Right ventricle myocardium superior (tissue), 1 donor: Measurements from ENCODE around the gene UBE3C. TPM values are rescaled to one million over a fixed set of nuclear protein-coding genes. Genes with fewer than 3 reads are reported as not detected.
A peak's percentile ranks its signal among the peaks of the same experiment; 100 is the strongest.
"Not testable (repeated sequence)": the region's sequence is repeated elsewhere in the genome, so short reads cannot be mapped to it uniquely, and the experiment has no call there.

Source experiments
- ATAC-seq: fragments of 200-7000 bp; cut with Tn5 transposase; one replicate; pipeline ENCODE4 v1.9.1; 2020; ENCODE audit warnings: mild to moderate bottlenecking; ENCODE audit not compliant: poor library complexity
- DNase-seq: peaks from one replicate; pipeline ENCODE4 v3.0.0-alpha.2; 2020
- intact Hi-C: fragments of 100-400 bp; cut with DNase I; formaldehyde crosslinking; loops from one replicate; pipeline ENCODE4 v1.11.2; 2022
- total RNA-seq: library from RNA; stranded (reverse); fragmentation: NEBNext Ultra II Directional; extraction: Animal tissue kit (Norgen Biotek cat#: 25700); gene quantifications from one replicate; pipeline ENCODE4 v1.2.1, GENCODE V29; 2021
- donor health status: DM: no; HTN: yes; CAD: no; lungs with severe emphysema.

Gene UBE3C
- total RNA-seq, 1 donor from 2014 or later = 48.7 TPM

- intact Hi-C loops = no loop called here
- ATAC-seq = no peak
- no peak for DNase-seq
These were observed 11.8 kb upstream of the UBE3C start for GRCh38 chr7:157126921-157127320.

- intact Hi-C loops = no loop called here
- no peak for ATAC-seq
- DNase-seq = no peak
These were observed 9.5 kb upstream of the UBE3C start for GRCh38 chr7:157129200-157129599.

GRCh38 chr7:157129907-157130460 lies 8.7 kb upstream of the UBE3C start:
- intact Hi-C loops = no loop called here
- ATAC-seq = no peak

GRCh38 chr7:157130849-157131248 lies 7.9 kb upstream of the UBE3C start:
- DNase-seq, ATAC-seq, intact Hi-C loops: not testable (repeated sequence)

More at GRCh38 chr7:157129907-157130460, 8.7 kb upstream of the UBE3C start:
- no peak for DNase-seq

- DNase-seq (no peak), ATAC-seq (no peak)
- intact Hi-C loops = no loop called here
These were observed 5.9 kb upstream of the UBE3C start for GRCh38 chr7:157132796-157133195.

- DNase-seq (no peak), ATAC-seq (no peak)
- intact Hi-C loops = no loop called here
These were observed 5.4 kb upstream of the UBE3C start for GRCh38 chr7:157133304-157133703.

GRCh38 chr7:157136372-157136771 lies 2.4 kb upstream of the UBE3C start:
- ATAC-seq = no peak
- intact Hi-C loops = no loop called here
- DNase-seq = no peak

DNA sequence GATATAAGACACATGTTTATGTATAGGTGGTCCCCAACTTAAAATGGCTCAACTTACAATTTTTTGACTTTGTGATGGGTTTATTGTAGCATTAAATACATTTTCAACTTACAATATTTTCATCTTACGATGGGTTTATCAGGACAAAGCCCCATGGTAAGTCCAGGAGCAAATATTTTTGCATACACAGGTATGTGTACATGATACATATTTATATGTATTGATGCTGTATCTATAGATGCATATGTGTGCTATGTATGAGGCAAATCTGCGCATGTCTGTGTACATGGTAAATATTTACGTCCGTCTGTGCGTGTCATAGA lies 664 bp upstream of the UBE3C start:
- intact Hi-C loops = no loop called here
- no peak for ATAC-seq
- no peak for DNase-seq

DNA sequence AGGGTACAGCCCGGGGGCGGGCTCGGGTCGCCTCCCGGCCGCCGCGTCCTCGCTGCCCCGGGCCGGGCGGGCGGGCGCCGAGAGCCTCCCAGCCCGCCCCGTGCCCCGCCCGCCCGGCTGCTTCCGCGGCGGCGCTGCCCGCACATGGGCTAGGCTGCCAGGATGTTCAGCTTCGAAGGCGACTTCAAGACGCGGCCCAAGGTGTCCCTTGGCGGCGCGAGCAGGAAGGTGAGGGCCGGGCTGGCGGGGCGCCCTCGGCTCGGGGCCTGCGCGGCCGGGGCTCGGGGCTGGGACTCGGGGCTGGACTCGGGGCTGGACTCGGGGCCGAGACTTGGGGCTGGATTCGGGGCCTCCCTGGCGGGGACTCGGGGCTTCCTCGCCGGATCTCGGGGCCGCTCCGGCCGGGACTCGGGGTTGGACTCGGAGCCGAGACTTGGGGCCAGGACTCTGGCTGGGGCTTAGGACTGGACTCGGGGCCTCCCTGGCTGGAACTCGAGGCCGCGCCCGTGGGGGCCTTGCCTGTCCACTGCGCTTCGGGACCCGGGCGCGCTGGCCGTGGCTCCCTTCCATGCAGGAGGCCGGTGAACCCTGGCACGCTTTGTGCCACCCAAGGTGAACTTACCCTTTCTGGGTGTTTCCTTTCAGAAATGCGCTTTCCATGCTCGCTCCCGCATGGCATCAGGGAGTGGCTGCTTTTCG lies 534 bp downstream of the UBE3C start:
- ATAC-seq = peak; percentile 77
- peak; percentile 68 for DNase-seq
- intact Hi-C loops = no loop called here

GRCh38 chr7:157139810-157140510 lies 1.2 kb downstream of the UBE3C start:
- DNase-seq (no peak), ATAC-seq (no peak)
- intact Hi-C loops = no loop called here

DNA sequence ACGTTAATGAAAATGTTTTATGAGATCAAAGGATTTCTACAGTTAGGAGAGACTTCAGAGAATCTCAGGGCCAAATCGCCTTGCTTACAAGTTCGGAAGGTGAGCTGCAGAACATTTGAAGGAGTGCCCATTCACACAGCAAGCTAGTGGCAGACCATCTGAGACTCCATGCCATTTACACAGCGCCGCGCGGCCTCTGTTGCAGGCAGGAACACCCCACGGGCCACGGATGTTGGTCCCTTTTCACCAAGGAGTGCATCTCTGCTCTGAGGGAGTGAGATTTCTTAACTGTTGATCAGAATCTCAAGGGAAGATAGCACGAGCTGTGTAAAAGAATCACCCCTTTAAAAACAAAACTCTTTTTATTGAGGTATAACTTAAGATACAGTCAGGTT lies 1.8 kb downstream of the UBE3C start:
- ATAC-seq = no peak
- intact Hi-C loops = no loop called here
- no peak for DNase-seq

GRCh38 chr7:157141525-157142060 lies 2.9 kb downstream of the UBE3C start:
- intact Hi-C loops = no loop called here
- no peak for ATAC-seq
- DNase-seq = no peak

GRCh38 chr7:157143788-157144187 lies 5.1 kb downstream of the UBE3C start:
- intact Hi-C loops = no loop called here
- DNase-seq = no peak
- no peak for ATAC-seq

DNA sequence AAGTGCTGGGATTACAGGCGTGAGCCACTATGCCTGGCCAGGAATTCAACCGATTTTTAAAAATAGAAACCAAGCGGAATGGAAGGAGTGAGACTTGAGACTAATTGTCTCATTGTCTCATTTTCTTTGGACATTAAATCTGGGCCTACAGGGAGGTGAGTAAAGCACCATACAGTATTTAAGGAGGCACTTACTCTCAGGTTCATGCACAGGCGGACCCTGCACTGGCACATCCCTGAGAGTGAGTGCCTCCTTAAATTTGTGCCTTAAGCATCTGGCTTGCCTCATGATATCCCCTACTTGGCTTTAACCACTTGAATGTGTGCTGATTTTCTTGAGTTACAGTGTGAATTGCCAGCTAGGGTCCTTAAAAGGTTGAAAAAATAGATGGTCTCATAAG lies 10.6 kb downstream of the UBE3C start:
- ATAC-seq = no peak
- intact Hi-C loops = no loop called here

DNA sequence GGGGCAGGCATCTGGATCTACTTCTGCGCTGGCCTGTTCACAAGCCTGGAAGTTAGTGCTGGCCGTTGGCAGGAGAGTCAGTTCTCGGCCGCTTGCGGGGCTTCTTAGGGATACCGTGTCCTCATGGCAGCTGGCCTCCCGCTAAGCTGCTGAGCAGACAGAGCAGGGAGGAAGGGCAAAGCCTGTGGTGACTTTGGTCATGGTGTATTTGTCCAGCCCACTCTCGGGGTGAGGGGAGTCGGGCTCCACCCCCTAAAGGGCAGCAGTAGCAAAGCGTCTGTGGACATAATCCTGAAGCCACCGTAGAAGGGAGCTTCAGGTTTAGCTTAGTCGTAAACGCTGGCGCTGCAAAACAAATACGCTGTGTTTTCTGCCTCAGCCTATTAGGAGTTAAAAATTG lies 12.2 kb downstream of the UBE3C start:
- ATAC-seq = peak; percentile 92
- DNase-seq = peak; percentile 74
- intact Hi-C loops = no loop called here

More for the DNA sequence above, 10.6 kb downstream of the UBE3C start:
- DNase-seq = no peak

DNA sequence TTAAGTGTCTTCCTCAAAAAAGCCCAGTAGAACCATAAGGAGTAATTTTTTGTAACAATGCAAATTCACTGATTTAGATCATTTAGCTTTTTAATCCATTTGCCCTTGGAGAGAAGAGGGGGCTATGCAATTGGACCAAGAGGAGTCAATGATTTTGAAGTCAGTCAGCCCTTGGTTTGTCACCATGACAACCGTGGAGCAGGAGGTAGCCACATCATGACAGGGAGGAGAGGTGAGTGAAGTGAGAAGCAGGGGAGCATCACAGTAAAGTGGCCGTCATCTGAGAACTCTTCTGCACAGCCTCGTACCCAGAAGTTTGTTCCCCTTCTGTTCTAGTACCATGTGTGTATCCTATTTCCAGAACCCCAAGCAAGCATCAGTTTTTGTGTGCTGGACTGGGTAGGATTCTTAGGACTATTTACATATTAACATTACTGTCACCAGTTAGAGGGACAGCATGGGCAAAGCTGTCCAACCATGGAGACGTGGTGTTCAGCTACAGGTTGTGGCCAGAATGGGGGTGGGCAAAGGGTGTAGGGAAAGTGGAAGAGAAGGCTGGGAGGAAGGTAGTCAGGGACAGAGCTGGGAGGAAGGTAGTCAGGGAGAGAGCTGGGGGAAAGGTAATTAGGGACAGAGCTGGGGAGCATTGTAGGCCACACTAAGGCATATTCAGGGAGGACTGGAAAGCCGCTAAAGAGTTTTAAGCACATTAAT lies 13.1 kb downstream of the UBE3C start:
- DNase-seq (no peak), ATAC-seq (no peak)
- intact Hi-C loops = no loop called here

DNA sequence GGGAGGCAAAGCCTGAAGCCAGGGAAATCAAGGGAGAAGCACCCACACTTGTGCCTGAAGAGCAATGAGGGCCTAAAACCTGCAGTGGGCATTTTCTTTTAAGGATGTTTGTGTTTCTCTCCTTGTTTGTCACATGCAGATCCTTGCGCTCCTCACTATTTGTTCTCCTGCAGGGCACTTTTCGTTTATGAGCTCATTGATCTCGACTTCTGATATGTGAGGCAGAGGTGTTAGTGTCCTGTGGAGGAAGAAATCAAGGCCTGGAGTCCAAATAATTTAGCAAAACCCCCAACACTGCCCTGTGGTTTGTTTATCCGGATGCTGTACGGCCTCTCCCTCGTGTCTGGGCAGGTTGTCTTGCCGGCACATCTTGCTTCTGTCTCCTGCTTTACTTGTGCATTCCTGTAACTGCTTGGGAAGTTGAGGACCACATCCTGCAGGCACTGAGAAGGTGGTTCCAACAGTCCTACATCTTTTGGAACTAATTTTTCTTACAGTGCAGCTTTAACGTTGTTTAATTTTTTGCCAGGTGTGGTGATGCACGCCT lies 13.7 kb downstream of the UBE3C start:
- ATAC-seq = no peak
- no peak for DNase-seq
- intact Hi-C loops = no loop called here

DNA sequence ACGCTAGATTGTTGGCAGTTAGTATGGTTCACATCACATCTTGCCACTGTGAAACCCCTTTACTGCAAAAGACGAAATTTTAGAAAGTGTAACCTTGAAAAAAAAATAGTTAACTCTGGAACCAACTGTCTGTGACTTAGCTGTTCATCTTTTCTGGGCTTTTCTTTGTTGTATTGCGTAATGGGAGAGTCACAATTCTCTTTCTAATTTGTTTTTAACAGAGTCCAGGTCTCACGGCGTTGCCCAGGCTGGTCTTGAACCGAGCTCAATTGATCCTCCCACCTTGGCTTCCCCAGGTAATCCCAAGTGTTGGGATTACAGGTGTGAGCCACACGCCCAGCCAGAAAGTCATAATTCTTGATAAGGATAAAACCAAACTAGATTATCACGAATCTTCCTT lies 14.5 kb downstream of the UBE3C start:
- intact Hi-C loops = no loop called here
- DNase-seq = no peak
- ATAC-seq = no peak

GRCh38 chr7:157155959-157156358 lies 17.2 kb downstream of the UBE3C start:
- intact Hi-C loops = no loop called here
- DNase-seq = no peak
- no peak for ATAC-seq
